Ascending aorta (tissue), 2 donors: Measurements from ENCODE around the gene FOXA1. TPM values are rescaled to one million over a fixed set of nuclear protein-coding genes. Genes with fewer than 3 reads are reported as not detected.
"Not testable (repeated sequence)": the region's sequence is repeated elsewhere in the genome, so short reads cannot be mapped to it uniquely, and the experiment has no call there.

Source experiments
- DNase-seq, 2 donors: peaks; one replicate each; pipeline ENCODE4 v3.0.0-alpha.2; 2019; ENCODE audit warnings: low spot score in 2 of 2
- H3K27ac ChIP-seq, 2 donors: fragments of 200-600 bp; sonication (generic); one replicate each; pipeline ENCODE4 v1.5.1; 2016 to 2017; ENCODE audit warnings: mild to moderate bottlenecking in 1 of 2
- H3K27me3 ChIP-seq: fragments of 200-600 bp; sonication (generic); one replicate; pipeline ENCODE4 v1.5.1; 2017
- H3K36me3 ChIP-seq, 2 donors: fragments of 200-600 bp; sonication (generic); one replicate each; pipeline ENCODE4 v1.5.1; 2016
- H3K4me1 ChIP-seq, 2 donors: fragments of 200-600 bp; sonication (generic); one replicate each; pipeline ENCODE4 v1.5.1; 2016 to 2017; ENCODE audit warnings: mild to moderate bottlenecking in 1 of 2
- H3K4me3 ChIP-seq, 2 donors: fragments of 200-600 bp; sonication (generic); one replicate each; pipeline ENCODE4 v1.5.1; 2016 to 2017; ENCODE audit warnings: mild to moderate bottlenecking in 1 of 2
- H3K9me3 ChIP-seq, 2 donors: fragments of 200-600 bp; sonication (generic); one replicate each; pipeline ENCODE4 v1.5.1; 2016
- intact Hi-C: fragments of 100-400 bp; cut with DNase I; formaldehyde crosslinking; loops from one replicate; pipeline ENCODE4 v1.15.1; 2023
- total RNA-seq: library from RNA; depleted of rRNA; stranded (reverse); fragments of >200 nt; gene quantifications from one replicate; pipeline ENCODE4 v1.1.0, GENCODE V29; 2016
- TF ChIP-seq, protein P1 (sequence below), 3 experiments: fragments of 200-600 bp in 2 of 3; fragments of 450-650 bp in 1 of 3; sonication (generic) in 2 of 3; IDR thresholded peaks; one replicate each; pipeline ENCODE4 v1.5.1; 2016 to 2019; ENCODE audit warnings: antibody characterized with exemption in 3 of 3, mild to moderate bottlenecking in 1 of 3, moderate library complexity in 1 of 3

FOXA1 gene
- total RNA-seq, 1 donor from 2014 or later = not detected

DNA sequence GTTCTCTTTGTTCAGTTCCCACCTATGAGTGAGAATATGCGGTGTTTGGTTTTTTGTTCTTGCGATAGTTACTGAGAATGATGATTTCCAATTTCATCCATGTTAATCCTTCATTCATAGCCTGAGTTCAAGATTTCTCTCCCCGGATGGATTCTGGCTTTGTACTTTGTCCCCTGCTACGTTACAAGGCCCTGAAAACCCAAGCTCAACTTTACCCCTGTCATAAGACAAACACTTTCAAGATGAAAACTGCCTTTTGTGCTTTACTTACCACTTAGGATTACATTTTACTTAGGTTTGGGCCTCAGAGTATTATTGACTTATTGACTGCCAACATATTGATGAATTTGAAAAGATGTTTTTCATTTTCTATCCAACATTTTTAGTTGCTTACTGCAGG, 36.3 kb downstream of the FOXA1 start:
- Histone ChIP-seq H3K27ac (no peak overlapping the region), H3K4me1 (no peaks in the 10 kb centered on the region), H3K4me3 (no peak overlapping the region), H3K9me3 (no peaks in the 10 kb centered on the region), H3K27me3 (no peaks in the 10 kb centered on the region), H3K36me3 (no peaks in the 10 kb centered on the region)
- TF ChIP-seq, protein P1, sequence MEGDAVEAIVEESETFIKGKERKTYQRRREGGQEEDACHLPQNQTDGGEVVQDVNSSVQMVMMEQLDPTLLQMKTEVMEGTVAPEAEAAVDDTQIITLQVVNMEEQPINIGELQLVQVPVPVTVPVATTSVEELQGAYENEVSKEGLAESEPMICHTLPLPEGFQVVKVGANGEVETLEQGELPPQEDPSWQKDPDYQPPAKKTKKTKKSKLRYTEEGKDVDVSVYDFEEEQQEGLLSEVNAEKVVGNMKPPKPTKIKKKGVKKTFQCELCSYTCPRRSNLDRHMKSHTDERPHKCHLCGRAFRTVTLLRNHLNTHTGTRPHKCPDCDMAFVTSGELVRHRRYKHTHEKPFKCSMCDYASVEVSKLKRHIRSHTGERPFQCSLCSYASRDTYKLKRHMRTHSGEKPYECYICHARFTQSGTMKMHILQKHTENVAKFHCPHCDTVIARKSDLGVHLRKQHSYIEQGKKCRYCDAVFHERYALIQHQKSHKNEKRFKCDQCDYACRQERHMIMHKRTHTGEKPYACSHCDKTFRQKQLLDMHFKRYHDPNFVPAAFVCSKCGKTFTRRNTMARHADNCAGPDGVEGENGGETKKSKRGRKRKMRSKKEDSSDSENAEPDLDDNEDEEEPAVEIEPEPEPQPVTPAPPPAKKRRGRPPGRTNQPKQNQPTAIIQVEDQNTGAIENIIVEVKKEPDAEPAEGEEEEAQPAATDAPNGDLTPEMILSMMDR (IDR thresholded peaks at IDR 0.05) = no peak
- DNase-seq = no peak
- intact Hi-C loops = no loop called here

DNA sequence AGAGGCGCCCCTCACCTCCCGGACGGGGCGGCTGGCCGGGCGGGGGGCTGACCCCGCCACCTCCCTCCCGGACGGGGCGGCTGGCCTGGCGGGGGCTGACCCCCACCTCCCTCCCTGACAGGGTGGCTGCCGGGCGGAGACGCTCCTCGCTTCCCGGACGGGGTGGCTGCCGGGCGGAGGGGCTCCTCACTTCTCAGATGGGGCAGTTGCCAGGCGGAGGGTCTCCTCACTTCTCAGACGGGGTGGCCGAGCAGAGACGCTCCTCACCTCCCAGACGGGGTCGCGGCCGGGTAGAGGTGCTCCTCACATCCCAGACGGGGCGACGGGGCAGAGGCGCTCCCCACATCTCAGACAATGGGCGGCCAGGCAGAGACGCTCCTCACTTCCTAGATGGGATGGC, 39.5 kb downstream of the FOXA1 start:
- H3K4me1 ChIP-seq, H3K36me3 ChIP-seq, H3K4me3 ChIP-seq, intact Hi-C loops, H3K27ac ChIP-seq, H3K9me3 ChIP-seq, H3K27me3 ChIP-seq, DNase-seq: not testable (repeated sequence)

DNA sequence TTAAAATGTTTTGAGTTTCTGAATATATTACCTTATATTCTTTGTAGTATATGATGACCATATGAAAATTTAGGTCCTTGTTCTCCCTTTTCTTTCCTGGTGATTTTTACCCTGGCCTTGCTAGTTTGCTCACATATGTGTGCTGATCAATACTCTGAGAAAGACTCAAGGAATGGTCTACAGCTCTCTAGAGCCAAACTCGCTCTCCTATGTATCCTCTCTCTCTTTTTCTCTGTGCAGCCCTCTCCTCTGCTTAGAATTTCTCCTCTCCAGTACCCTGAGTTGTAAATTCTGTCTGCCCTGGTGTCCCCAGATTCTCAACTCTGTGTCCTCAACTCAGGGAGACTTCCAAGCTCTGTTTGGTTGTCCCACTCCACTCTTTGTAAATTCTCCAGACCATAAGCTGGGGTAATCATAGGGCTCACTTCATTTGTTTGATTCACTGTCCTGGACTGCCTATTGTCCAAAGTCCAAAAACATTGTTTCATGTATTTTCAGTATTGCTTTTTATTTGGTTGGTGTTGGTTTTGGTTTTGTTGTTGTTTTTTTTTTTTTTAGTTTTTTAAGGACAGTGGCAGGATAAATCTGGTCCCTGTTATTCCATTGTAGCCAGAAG, 41.0 kb downstream of the FOXA1 start:
- Histone ChIP-seq H3K9me3 (peaks cover 0 to 8% of the 10 kb centered on the region in 2 donors), H3K27me3 (no peaks in the 10 kb centered on the region), H3K4me1 (no peaks in the 10 kb centered on the region), H3K27ac (no peak overlapping the region), H3K4me3 (no peak overlapping the region), H3K36me3 (no peaks in the 10 kb centered on the region)
- TF ChIP-seq, protein P1 (IDR thresholded peaks at IDR 0.05) = no peak
- DNase-seq = no peak
- intact Hi-C loops = no loop called here

DNA sequence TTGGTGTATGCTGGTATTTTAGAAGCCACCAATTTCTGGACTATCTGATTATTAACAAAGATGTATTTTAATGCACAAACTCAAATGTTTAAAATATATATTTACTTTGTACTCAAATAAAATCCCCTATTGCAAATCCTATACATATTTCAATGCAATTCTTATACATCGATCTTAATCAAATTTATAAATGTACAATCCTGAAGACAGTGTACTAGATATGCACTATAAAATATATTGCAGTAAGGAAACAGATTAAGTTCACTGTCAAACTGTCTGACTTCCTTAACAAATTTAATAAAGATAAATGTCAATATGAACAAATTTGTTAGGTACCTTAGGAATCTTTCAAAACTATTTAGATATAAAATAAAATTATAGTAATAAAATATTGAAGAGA, 43.9 kb downstream of the FOXA1 start:
- H3K4me3 ChIP-seq = no peak overlapping the region
- H3K9me3 ChIP-seq = peaks cover 0 to 8% of the 10 kb centered on the region in 2 donors
- no peaks in the 10 kb centered on the region for H3K36me3 ChIP-seq
- TF ChIP-seq, protein P1 (IDR thresholded peaks at IDR 0.05) = no peak
- no peaks in the 10 kb centered on the region for H3K27me3 ChIP-seq
- no peaks in the 10 kb centered on the region for H3K4me1 ChIP-seq
- DNase-seq = no peak
- intact Hi-C loops = no loop called here
- no peak overlapping the region for H3K27ac ChIP-seq

DNA sequence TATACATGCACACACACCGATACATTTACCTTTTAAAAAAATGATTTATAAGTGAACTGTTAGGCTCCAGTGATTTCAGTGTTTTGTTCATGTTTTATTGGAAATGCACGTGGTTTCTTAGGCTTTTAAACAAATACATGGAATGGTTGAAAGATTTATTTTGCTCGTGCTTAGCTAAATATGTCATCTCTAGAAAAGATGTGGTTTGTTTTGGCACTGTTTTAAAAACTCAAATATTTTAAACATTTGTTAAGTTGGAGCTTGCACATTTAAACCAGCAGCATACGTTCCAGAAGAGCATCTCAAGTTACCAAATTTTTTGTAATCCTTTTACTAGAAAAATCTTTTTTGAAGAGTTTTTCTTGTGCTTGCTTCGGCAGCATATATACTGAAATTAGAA, 44.5 kb downstream of the FOXA1 start:
- intact Hi-C loops = no loop called here
- TF ChIP-seq, protein P1 (IDR thresholded peaks at IDR 0.05) = no peak
- no peak overlapping the region for H3K4me3 ChIP-seq
- H3K27ac ChIP-seq = no peak overlapping the region
- no peaks in the 10 kb centered on the region for H3K4me1 ChIP-seq
- H3K9me3 ChIP-seq = peaks cover 0 to 8% of the 10 kb centered on the region in 2 donors
- no peaks in the 10 kb centered on the region for H3K36me3 ChIP-seq
- no peak for DNase-seq
- H3K27me3 ChIP-seq = no peaks in the 10 kb centered on the region

DNA sequence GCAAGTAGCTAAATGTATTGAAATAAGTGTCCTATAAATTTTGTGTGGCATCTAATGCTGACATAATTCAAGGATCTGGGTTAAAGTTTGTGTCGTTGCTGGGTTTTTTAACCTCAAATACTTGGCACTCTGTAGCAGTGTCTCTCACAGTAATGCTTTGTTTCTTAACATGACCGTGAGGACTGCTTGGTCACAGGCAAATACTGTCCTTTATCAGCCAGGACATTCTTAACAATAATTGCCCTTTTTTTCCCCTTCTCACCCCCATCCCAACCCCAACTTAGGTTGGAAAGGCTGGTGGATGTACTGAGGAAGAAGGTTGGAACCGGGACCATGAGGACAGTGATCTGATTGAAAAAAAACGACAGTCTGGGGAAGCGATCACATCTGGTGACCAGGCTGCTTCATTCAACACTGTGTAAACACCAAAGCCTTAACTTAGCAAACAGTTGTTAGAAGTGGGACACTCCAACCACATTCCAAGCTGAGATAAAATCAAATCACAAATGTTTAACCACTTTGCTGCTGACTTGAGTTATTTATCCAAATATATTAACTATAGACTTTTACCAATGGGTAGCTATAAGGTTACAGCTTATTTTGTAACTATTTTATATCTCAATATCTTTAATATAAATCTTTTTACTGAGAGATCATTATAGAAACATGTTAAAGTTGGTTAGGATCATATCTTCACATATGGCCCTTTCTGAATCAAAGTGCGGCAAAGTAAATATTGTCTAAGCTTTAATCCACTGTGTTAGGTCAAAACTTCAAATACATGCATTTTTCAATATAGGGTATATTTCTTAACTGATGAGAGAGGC, 48.2 kb downstream of the FOXA1 start:
- no peak overlapping the region for H3K4me3 ChIP-seq
- no peak for DNase-seq
- H3K36me3 ChIP-seq = no peaks in the 10 kb centered on the region
- H3K27ac ChIP-seq = no peak overlapping the region
- no peaks in the 10 kb centered on the region for H3K27me3 ChIP-seq
- no peaks in the 10 kb centered on the region for H3K4me1 ChIP-seq
- no peaks in the 10 kb centered on the region for H3K9me3 ChIP-seq
- TF ChIP-seq, protein P1 (IDR thresholded peaks at IDR 0.05) = no peak
- intact Hi-C loops = no loop called here
